HepG2 (cell line): Measurements from ENCODE around the gene SLC35D2. TPM values are rescaled to one million over a fixed set of nuclear protein-coding genes. Genes with fewer than 3 reads are reported as not detected.
A peak's percentile ranks its signal among the peaks of the same experiment; 100 is the strongest.

Experiments used
- ARID4A ChIP-seq: sonication (generic); formaldehyde crosslinking; IDR thresholded peaks from 2 replicates; pipeline ENCODE4 v1.5.0; 2020; ENCODE audit warnings: mild to moderate bottlenecking, missing genetic modification reagents, borderline replicate concordance
- BCL6 ChIP-seq: IDR thresholded peaks from 2 replicates; pipeline ENCODE4 v1.6.1; 2016; ENCODE audit warnings: missing genetic modification reagents, missing compliant biosample characterization
- DMAP1 ChIP-seq: IDR thresholded peaks from 2 replicates; pipeline ENCODE4 v1.6.1; 2016
- DR1 ChIP-seq: sonication (generic); formaldehyde crosslinking; IDR thresholded peaks from 2 replicates; pipeline ENCODE4 v1.8.0; 2021; ENCODE audit warnings: mild to moderate bottlenecking, missing genetic modification reagents, inconsistent platforms
- ELF1 ChIP-seq: sonication (generic); formaldehyde crosslinking; IDR thresholded peaks from 2 replicates; pipeline ENCODE4 v1.4.0; 2020; ENCODE audit warnings: missing genetic modification reagents
- ETV5 ChIP-seq: IDR thresholded peaks from 2 replicates; pipeline ENCODE4 v1.6.1; 2018; ENCODE audit warnings: missing biosample characterization, missing genetic modification reagents, inconsistent platforms, borderline replicate concordance
- FOXA3 ChIP-seq: IDR thresholded peaks from 2 replicates; pipeline ENCODE4 v1.6.1; 2016; ENCODE audit warnings: missing genetic modification reagents, missing compliant biosample characterization
- GTF2F1 ChIP-seq: fragments of 150-350 bp; IDR thresholded peaks from 2 replicates; pipeline ENCODE4 v1.6.1; 2014; ENCODE audit warnings: low read length
- HDAC1 ChIP-seq: sonication (generic); formaldehyde crosslinking; IDR thresholded peaks from 2 replicates; pipeline ENCODE4 v1.5.1; 2020; ENCODE audit warnings: mild to moderate bottlenecking, missing genetic modification reagents
- HDAC2 ChIP-seq: sonication (generic); formaldehyde crosslinking; IDR thresholded peaks from 2 replicates; pipeline ENCODE4 v1.4.0; 2020; ENCODE audit warnings: missing genetic modification reagents
- KLF12 ChIP-seq: sonication (generic); formaldehyde crosslinking; IDR thresholded peaks from 2 replicates; pipeline ENCODE4 v1.4.0; 2020; ENCODE audit warnings: missing genetic modification reagents, borderline replicate concordance
- MIXL1 ChIP-seq: IDR thresholded peaks from 2 replicates; pipeline ENCODE4 v1.6.1; 2016
- NFRKB ChIP-seq: fragments of 450-650 bp; IDR thresholded peaks from 2 replicates; pipeline ENCODE4 v1.6.1; 2017
- NR2C2 ChIP-seq: sonication (generic); formaldehyde crosslinking; IDR thresholded peaks from 2 replicates; pipeline ENCODE4 v1.4.0; 2020; ENCODE audit warnings: missing genetic modification reagents, mild to moderate bottlenecking, moderate library complexity, borderline replicate concordance
- SALL1 ChIP-seq: sonication (generic); formaldehyde crosslinking; IDR thresholded peaks from 2 replicates; pipeline ENCODE4 v1.8.0; 2022; ENCODE audit warnings: mild to moderate bottlenecking, missing genetic modification reagents
- SOX5 ChIP-seq: IDR thresholded peaks from 2 replicates; pipeline ENCODE4 v1.6.1; 2016; ENCODE audit warnings: borderline replicate concordance
- TBX2 ChIP-seq: sonication (generic); formaldehyde crosslinking; IDR thresholded peaks from 2 replicates; pipeline ENCODE4 v1.5.0; 2020; ENCODE audit warnings: missing genetic modification reagents, mild to moderate bottlenecking, borderline replicate concordance
- TMF1 ChIP-seq: sonication (generic); formaldehyde crosslinking; IDR thresholded peaks from 2 replicates; pipeline ENCODE4 v1.8.1; 2022; ENCODE audit warnings: low read depth, missing genetic modification reagents
- USF2 ChIP-seq, 2 experiments: sonication (generic) in 1 of 2; formaldehyde crosslinking in 1 of 2; IDR thresholded peaks; 2 replicates each; pipeline versions ENCODE4 v1.5.1 to v1.6.1; 2011 to 2020; ENCODE audit warnings: borderline replicate concordance in 1 of 2, low read depth in 1 of 2, low read length in 1 of 2, mild to moderate bottlenecking in 1 of 2, missing genetic modification reagents in 1 of 2, moderate library complexity in 1 of 2
- ZNF574 ChIP-seq: sonication (generic); formaldehyde crosslinking; IDR thresholded peaks from 2 replicates; pipeline ENCODE4 v1.4.0; 2020; ENCODE audit warnings: missing genetic modification reagents
- ZNF605 ChIP-seq: sonication (generic); formaldehyde crosslinking; IDR thresholded peaks from 2 replicates; pipeline ENCODE4 v1.8.0; 2022; ENCODE audit warnings: mild to moderate bottlenecking, missing genetic modification reagents
- ZSCAN9 ChIP-seq: IDR thresholded peaks from 2 replicates; pipeline ENCODE4 v1.6.1; 2016; ENCODE audit warnings: borderline replicate concordance
- polyA plus RNA-seq, 8 experiments: library from polyadenylated mRNA; depleted of rRNA in 3 of 8; stranded (reverse) in 7 of 8; unstranded in 1 of 8; fragments of >200 nt; fragmentation: Illumina TruSeq in 4 of 8; extraction: Trizol in 4 of 8; gene quantifications; 2 replicates each; pipeline versions ENCODE4 v1.2.1 to v1.2.3, GENCODE V29; 2011 to 2016; ENCODE audit warnings: low read depth in 4 of 8, missing spikeins in 1 of 8, mixed read lengths in 1 of 8; ENCODE audit not compliant: insufficient read depth in 1 of 8
- total RNA-seq, 5 experiments: library from RNA; depleted of rRNA; stranded (reverse); fragments of >200 nt; fragmentation: Illumina TruSeq; extraction: Trizol; gene quantifications; 2 replicates each; pipeline ENCODE4 v1.2.3, GENCODE V29; 2016; ENCODE audit warnings: low read depth in 1 of 5

SLC35D2 gene
- total and polyA plus RNA-seq, 2 of the 13 experiments (the other 11 are each of a cell fraction or from before 2014, with no cell fraction given) = 96.2 to 103 TPM

GRCh38 chr9:96383165-96383942, at the start of gene SLC35D2 (continued):
- TF ChIP-seq ARID4A (CRISPR knock-in tag) = peak; percentile 60; the same call in 1 of the 2 replicates
- peak; percentile 62 for TF ChIP-seq ELF1 (CRISPR knock-in tag)
- no peak for TF ChIP-seq ZSCAN9
- TF ChIP-seq ETV5 (CRISPR knock-in tag) = peak; percentile 40; the same call in 1 of the 2 replicates
- peak; percentile 83 for TF ChIP-seq BCL6 (CRISPR knock-in tag)
- peak; percentile 53; the same call in 1 of the 2 replicates for TF ChIP-seq TBX2
- peak; percentile 29; the same call in 1 of the 2 replicates for TF ChIP-seq FOXA3
- TF ChIP-seq HDAC2 (CRISPR knock-in tag) = peak; percentile 79
- no peak for TF ChIP-seq MIXL1 (CRISPR knock-in tag)
- TF ChIP-seq TMF1 (CRISPR knock-in tag) = peak; percentile 57
- peak; percentile 40; the same call in 1 of the 2 replicates for TF ChIP-seq NR2C2 (CRISPR knock-in tag)
- 0 out of 2 replicates have a peak, but pooled peaks have one; percentile 55 for TF ChIP-seq KLF12 (CRISPR knock-in tag)
- TF ChIP-seq SALL1 (CRISPR knock-in tag) = peak; percentile 78
- TF ChIP-seq SOX5 (CRISPR knock-in tag) = peak; percentile 37; the same call in 1 of the 2 replicates
- TF ChIP-seq ZNF605 (CRISPR knock-in tag) = no peak; the same call in 1 of the 2 replicates
- TF ChIP-seq DMAP1 (CRISPR knock-in tag) = 0 out of 2 replicates have a peak, but pooled peaks have one; percentile 55
- TF ChIP-seq HDAC1 (CRISPR knock-in tag) = peak; percentile 63
- TF ChIP-seq DR1 (CRISPR knock-in tag) = peak; percentile 35; the same call in 1 of the 2 replicates
- peak; percentile 72 for TF ChIP-seq ZNF574 (CRISPR knock-in tag)
- 0 out of 2 replicates have a peak, but pooled peaks have one; percentile 18 for TF ChIP-seq GTF2F1
- no peak for TF ChIP-seq USF2 (IDR thresholded peaks at IDR 0.05; ENCODE audit: low read depth, low read length)
- TF ChIP-seq USF2 (CRISPR knock-in tag; IDR thresholded peaks at IDR 0.05; ENCODE audit: borderline replicate concordance) = no peak
- TF ChIP-seq NFRKB = no peak
